ENCODE data around the gene TMEM252.

TMEM252 gene

DNA sequence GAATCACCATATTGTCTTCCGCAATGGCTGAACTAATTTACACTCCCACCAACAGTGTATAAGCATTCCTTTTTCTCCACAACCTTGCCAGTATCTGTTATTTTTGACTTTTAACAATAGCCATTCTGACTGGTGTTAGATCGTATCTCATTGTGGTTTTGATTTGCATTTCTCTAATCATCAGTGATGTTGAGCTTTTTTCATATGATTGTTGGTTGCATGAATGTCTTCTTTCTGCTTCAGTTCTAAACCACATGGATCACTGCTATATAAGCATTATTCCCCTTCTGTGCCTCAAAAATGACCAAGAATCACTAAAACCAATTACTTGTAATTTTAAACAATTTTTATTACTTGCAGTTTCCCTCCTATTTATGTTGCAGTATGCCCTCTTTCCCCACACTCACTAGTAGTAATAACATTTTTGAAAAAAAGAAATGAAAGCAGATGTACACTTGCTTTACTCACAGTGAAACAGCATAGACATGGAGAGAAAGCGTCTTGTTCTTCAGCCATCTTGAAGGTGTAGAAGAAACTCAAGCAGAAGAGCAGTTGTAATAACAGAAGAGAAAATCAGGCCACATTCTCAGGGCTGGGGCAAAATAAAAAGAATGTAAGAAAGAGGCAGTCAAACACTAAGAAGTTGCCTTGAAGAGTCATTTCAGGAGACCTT is 4.5 kb upstream of the TMEM252 start:
- DNase-seq (ENCODE audit: insufficient read length, low spot score) (no peak), FAIRE-seq (no peak)

DNA sequence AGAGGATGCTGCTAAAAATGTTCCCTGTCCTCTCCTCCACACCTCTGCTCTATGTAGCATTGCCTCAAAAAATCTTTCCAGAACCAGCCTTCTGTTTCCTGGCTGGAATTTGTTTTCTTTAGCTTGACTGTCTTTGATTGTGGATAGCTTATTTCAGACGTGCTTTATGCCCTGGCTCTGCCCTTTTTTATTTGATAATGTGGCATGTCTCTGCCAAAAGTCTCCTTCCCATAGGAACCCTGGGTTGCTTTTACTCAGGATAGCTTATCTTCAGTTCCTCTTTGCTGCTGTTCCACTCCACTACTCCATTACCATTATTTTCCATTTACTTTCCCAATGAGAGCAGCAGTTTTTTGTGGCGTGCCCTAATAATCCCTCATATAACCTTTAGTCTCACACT is 885 bp upstream of the TMEM252 start:
- FAIRE-seq (no peak), DNase-seq (ENCODE audit: insufficient read length, low spot score) (no peak)

DNA sequence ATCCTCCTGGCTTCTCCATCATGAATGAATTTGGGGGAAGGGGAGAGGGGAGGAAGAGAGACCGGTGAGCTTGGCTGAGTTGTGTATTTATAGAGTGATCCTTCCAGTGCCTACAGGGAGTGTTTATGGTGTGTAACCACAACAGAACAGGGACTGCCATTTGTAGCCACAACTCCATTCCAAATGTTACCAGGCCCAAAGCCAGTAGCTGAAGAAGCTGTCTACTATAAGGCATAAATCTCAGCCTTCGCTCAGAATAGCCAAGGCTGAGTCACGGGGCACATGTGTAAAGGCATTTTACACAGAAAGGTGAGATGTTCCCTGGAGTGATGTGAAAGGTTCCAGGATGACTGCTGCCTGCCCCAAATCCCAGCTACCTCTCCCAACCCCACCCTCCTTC is 2.5 kb downstream of the TMEM252 start:
- no peak for DNase-seq (ENCODE audit: insufficient read length, low spot score)
- FAIRE-seq = no peak

GRCh38 chr9:68537616-68537880 is 3.1 kb downstream of the TMEM252 start:
- DNase-seq (ENCODE audit: insufficient read length, low spot score) (no peak), FAIRE-seq (no peak)

DNA sequence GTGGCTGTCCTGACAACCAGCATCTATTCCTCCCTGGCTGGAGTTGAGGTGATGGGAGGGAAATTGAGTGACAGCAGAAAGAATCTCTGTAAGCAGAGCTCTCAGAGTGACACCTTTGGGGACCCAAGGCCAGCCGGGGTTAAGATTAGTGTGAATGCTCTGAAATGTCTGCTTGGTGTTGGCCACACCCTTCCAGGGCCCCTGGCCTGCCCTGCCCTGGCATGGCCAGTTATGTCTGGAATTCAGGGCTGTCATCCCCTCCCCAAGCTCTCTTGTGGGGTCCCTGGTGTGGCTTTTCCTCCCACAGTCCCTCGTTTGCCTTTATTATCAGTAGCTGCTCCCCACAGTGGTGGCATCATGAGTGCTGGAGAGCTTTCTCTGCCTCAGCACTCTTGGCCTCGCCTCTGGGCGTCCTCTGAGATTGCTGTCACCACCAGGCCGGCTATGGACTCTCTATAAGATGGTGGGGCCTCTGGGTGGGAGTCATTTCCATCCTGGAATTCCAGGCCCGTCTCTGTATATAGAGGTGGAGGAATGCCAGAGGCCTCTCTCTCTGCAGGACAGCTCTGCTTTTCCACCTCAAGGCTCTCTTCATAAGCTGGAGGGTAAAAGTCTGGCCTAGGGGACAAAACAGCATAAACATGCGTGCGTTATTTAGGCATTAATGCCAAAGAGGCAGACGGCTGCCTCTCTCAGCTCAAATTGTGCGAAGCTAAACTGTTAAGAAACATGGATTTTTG is 3.6 kb downstream of the TMEM252 start:
- DNase-seq (ENCODE audit: insufficient read length, low spot score) = no peak
- no peak for FAIRE-seq

- DNase-seq (ENCODE audit: insufficient read length, low spot score) (no peak), FAIRE-seq (no peak)
Observed at GRCh38 chr9:68533678-68534077, 7.0 kb downstream of the TMEM252 start.

DNA sequence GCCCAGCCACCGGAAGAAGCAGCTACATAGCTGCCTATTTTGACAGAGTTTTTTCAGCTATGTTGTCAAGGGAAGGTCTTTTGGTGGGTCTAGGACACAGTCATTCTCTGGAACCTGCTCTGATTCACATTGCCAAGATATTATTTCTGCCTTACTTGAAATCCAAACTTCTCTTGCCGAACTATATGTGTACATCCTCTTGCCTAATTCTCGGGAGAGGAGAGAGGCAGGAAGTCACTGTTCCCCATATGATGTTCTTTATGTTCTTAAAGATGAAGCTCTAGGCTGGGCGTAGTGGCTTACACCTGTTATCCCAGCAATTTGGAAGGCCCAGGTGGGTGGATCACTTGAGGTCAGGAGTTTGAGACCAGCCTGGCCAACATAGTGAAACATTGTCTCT is 8.6 kb downstream of the TMEM252 start:
- DNase-seq (ENCODE audit: insufficient read length, low spot score) (no peak), FAIRE-seq (no peak)

- FAIRE-seq = no peak
- no peak for DNase-seq (ENCODE audit: insufficient read length, low spot score)
Observed at GRCh38 chr9:68530618-68531017, 10.1 kb downstream of the TMEM252 start.

DNA sequence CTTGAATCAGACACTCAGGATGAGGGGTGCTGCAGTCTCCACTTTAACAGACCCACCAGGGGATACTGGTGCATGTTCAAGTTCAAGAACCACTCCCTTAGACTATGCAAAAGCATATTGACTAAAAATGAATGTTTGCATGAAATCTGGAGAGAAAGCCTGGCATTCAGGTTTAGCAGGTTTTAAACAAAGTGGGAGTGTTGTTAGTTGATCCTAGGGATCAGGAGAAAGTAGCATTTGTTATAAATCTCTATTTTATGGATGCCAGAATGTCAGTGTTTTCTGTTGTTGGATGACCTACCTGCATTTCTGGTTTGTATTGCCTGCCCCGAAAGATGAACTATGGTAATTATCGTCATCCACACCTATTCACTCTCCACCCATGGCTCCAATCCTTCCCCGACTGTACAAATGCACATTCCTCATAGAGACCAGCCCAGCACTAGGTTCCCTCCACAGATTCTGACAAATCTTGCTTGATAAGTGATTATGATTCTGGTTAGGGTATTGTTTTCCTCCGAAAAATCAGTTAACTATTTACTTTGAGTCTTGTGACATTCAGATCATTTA is 17.2 kb downstream of the TMEM252 start:
- DNase-seq (ENCODE audit: insufficient read length, low spot score) = no peak
- no peak for FAIRE-seq

- DNase-seq (ENCODE audit: insufficient read length, low spot score) = no peak
- no peak for FAIRE-seq
Observed at GRCh38 chr9:68522954-68523353, 17.7 kb downstream of the TMEM252 start.

- FAIRE-seq = no peak
Observed at GRCh38 chr9:68522131-68522530, 18.6 kb downstream of the TMEM252 start.

GRCh38 chr9:68515326-68516017 is 25.2 kb downstream of the TMEM252 start:
- no peak for FAIRE-seq

More at GRCh38 chr9:68522131-68522530, 18.6 kb downstream of the TMEM252 start:
- DNase-seq (ENCODE audit: insufficient read length, low spot score) = no peak

DNA sequence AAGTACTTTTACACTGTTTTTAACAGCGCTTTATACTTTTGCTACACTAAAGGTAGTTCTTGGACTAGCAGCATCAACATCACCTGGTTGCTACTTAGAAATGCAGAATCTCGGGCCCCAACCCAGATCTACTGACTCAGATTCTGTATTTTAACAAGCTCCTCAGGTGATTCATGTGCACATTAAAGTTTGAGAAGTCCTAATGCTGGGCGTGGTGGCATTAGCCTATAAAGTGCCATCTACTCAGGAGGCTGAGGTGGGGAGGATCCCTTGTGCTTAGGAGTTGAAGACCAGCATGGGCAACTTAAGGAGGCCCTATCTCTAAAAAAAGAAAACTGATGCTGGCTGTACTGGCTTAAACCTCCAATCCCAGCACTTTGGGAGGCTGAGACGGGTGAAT is 26.7 kb downstream of the TMEM252 start:
- DNase-seq (ENCODE audit: insufficient read length, low spot score) = no peak
- no peak for FAIRE-seq

More at GRCh38 chr9:68515326-68516017, 25.2 kb downstream of the TMEM252 start:
- DNase-seq (ENCODE audit: insufficient read length, low spot score) = no peak

DNA sequence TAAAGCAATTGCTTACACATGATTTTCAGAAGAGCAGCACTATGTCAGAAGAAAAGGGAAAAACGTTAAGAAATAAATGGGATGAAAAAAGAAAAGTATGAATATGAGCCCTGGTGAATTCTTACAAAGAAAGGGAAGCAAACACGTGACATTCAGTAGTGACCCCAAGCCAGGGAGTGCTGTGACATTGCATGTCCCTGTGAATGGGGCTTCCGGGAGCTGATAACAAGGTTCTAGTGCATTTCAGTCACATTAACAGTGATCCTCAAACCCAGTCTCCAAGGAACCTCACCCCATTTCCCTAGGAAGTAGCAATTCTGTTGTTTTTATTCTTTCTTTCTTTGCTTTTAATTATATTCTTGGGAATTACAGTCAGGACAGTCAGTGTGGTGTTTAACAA is 27.3 kb downstream of the TMEM252 start:
- FAIRE-seq = no peak

DNA sequence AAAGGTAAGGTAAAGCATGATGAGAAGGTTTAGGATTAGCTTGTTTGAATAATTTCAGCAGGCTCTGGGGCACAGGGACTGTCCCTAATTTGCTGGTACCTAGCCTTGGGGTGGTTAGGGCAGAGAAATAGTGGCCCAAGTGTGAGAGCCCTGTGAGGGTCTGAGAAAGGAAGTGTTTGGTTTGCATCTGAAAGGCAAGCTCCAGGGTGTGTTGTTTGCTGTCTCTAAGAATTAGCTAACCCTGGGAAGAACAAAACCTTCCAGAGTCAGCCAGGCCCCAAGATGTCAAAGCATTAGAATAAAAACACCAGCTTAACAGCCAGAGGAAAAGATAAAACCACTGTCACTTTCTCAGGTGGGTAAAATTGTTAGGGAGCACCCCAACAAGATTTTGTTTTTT is 31.0 kb downstream of the TMEM252 start:
- no peak for FAIRE-seq
- no peak for DNase-seq (ENCODE audit: insufficient read length, low spot score)

More for the DNA sequence above, 27.3 kb downstream of the TMEM252 start:
- no peak for DNase-seq (ENCODE audit: insufficient read length, low spot score)

DNA sequence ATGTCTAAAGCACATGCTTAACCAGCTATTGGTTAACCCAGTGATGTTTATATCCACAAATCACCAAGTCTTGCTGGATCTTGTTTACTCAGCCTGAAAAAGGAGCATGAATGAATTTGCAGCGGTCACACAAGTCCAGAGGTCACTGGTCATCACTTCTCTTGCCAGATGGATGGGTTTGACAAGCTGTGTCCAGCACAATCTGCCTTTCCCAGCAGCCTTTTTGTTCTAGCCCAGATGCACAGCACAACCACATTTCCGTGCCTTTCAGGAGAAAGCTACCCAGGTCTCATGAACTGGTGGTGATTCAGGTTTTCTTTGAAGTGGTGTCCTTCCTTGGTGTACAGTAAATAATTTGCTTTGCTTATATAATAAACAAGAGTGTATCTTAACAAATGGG is 32.1 kb downstream of the TMEM252 start:
- no peak for DNase-seq (ENCODE audit: insufficient read length, low spot score)
- no peak for FAIRE-seq

DNA sequence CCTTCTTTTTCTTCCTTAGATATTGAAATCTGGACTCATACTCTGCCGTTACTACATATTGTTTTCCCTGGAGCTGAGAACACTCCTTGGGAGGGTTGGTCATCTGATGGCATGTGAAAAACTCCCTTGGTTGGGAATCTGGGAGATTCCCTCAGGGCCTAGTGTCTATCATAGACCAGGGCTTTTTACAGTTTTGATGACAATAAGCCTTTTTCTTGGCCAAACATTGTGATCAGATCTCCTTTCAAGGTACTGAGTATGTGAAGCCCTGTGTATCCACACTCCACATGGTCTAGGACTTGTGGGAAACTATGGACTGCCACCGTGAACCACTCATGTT is 32.9 kb downstream of the TMEM252 start:
- FAIRE-seq (no peak), DNase-seq (ENCODE audit: insufficient read length, low spot score) (no peak)

- no peak for FAIRE-seq
Observed at GRCh38 chr9:68507130-68507805, 33.4 kb downstream of the TMEM252 start.

GRCh38 chr9:68506551-68506950 is 34.1 kb downstream of the TMEM252 start:
- DNase-seq (ENCODE audit: insufficient read length, low spot score) = no peak
- FAIRE-seq = no peak

More at GRCh38 chr9:68507130-68507805, 33.4 kb downstream of the TMEM252 start:
- no peak for DNase-seq (ENCODE audit: insufficient read length, low spot score)

- no peak for FAIRE-seq
- no peak for DNase-seq (ENCODE audit: insufficient read length, low spot score)
Observed at GRCh38 chr9:68505681-68506409, 34.8 kb downstream of the TMEM252 start.

- FAIRE-seq (no peak), DNase-seq (ENCODE audit: insufficient read length, low spot score) (no peak)
Observed at GRCh38 chr9:68502279-68502678, 38.4 kb downstream of the TMEM252 start.

All from HTR-8/SVneo (cell line).